Left lung (tissue), 10 donors: ENCODE data around the gene PTPRN2. TPM values are rescaled to one million over a fixed set of nuclear protein-coding genes. Genes with fewer than 3 reads are reported as not detected.

ENCODE experiments used
- ATAC-seq: fragments of 200-7000 bp; cut with Tn5 transposase; one replicate; pipeline ENCODE4 v1.9.1; 2020; ENCODE audit warnings: moderate library complexity
- DNase-seq, 4 donors: peaks; one replicate each; pipeline ENCODE4 v3.0.0-alpha.2; 2013 to 2020
- H3K27ac ChIP-seq, 2 donors: fragments of 200-600 bp; sonication (generic) in 1 of 2; one replicate each; pipeline versions ENCODE4 v1.5.0 to v1.8.0; 2020 to 2021
- H3K27me3 ChIP-seq, 2 donors: fragments of 200-600 bp; sonication (generic) in 1 of 2; one replicate each; pipeline versions ENCODE4 v1.5.0 to v1.8.0; 2020 to 2021
- H3K36me3 ChIP-seq, 2 donors: fragments of 200-600 bp; sonication (generic) in 1 of 2; one replicate each; pipeline versions ENCODE4 v1.5.0 to v1.8.0; 2020 to 2021
- H3K4me1 ChIP-seq, 2 donors: fragments of 200-600 bp; one replicate each; pipeline ENCODE4 v1.8.0; 2021
- H3K4me3 ChIP-seq, 2 donors: fragments of 200-600 bp; sonication (generic) in 1 of 2; one replicate each; pipeline versions ENCODE4 v1.5.0 to v1.8.0; 2020 to 2021; ENCODE audit warnings: mild to moderate bottlenecking in 1 of 2
- H3K9me3 ChIP-seq, 2 donors: fragments of 200-600 bp; sonication (generic) in 1 of 2; one replicate each; pipeline versions ENCODE4 v1.5.0 to v1.8.0; 2020 to 2021
- CTCF ChIP-seq, 2 donors: fragments of 200-600 bp; sonication (generic) in 1 of 2; IDR thresholded peaks; one replicate each; pipeline versions ENCODE4 v1.5.0 to v1.8.0; 2021; ENCODE audit warnings: antibody characterized with exemption in 2 of 2
- intact Hi-C, 2 donors: fragments of 100-400 bp; cut with DNase I; formaldehyde crosslinking; loops; one replicate each; pipeline versions ENCODE4 v1.11.2 to v1.14.2; 2022
- polyA plus RNA-seq, 6 donors: library from polyadenylated mRNA; unstranded; fragments of 120-200 nt; gene quantifications; one replicate each; pipeline ENCODE4 v1.2.1, GENCODE V29; 2013; ENCODE audit not compliant: insufficient read length in 6 of 6
- total RNA-seq, 2 donors: library from RNA; stranded (reverse); fragmentation: NEBNext Ultra II Directional; extraction: Animal tissue kit (Norgen Biotek cat#: 25700); gene quantifications; one replicate each; pipeline ENCODE4 v1.2.1, GENCODE V29; 2021
- donor health status: DM: no; HTN: yes; CAD: no.
- donor health status: DM: no; HTN: no; CAD: no.

The PTPRN2 gene
- total and polyA plus RNA-seq, 8 donors: 4.0 to 7.8 (median 6.8) TPM

- no peak for TF ChIP-seq CTCF (IDR thresholded peaks at IDR 0.05)
- H3K9me3 ChIP-seq: peaks cover 0 to under 1% of the 10 kb centered on the region in 2 donors
- no peaks in the 10 kb centered on the region for H3K36me3 ChIP-seq
- H3K4me3 ChIP-seq: peak overlapping the region; percentile 45 to 47
- intact Hi-C loops: no loop called here
- DNase-seq: peak; percentile 54 to 83 (median 59)
- H3K27ac ChIP-seq: peak overlapping the region in 1 of 2 donors; percentile 65
- H3K27me3 ChIP-seq: no peaks in the 10 kb centered on the region
- peaks cover 0 to 9% of the 10 kb centered on the region in 2 donors for H3K4me1 ChIP-seq
- ATAC-seq: peak; percentile 85
These were observed 1018.6 kb downstream of the PTPRN2 start for GRCh38 chr7:157568770-157569584.

- Histone ChIP-seq H3K27me3 (no peaks in the 10 kb centered on the region), H3K9me3 (peaks cover 0 to 1% of the 10 kb centered on the region in 2 donors), H3K36me3 (no peaks in the 10 kb centered on the region), H3K4me1 (peaks cover 0 to 9% of the 10 kb centered on the region in 2 donors), H3K4me3 (peak overlapping the region; percentile 45 to 47), H3K27ac (peak overlapping the region in 1 of 2 donors; percentile 65)
- intact Hi-C loops: no loop called here
- peak in 2 of 4 donors; percentile 20 to 74 for DNase-seq
- no peak for ATAC-seq
- TF ChIP-seq CTCF (IDR thresholded peaks at IDR 0.05): no peak
These were observed 1019.4 kb downstream of the PTPRN2 start for GRCh38 chr7:157568106-157568769.

GRCh38 chr7:157567666-157568065 is 1020.0 kb downstream of the PTPRN2 start:
- no peaks in the 10 kb centered on the region for H3K27me3 ChIP-seq
- no peak for TF ChIP-seq CTCF (IDR thresholded peaks at IDR 0.05)
- intact Hi-C loops: no loop called here
- no peak overlapping the region for H3K4me3 ChIP-seq
- DNase-seq: peak in 1 of 4 donors; percentile 16
- no peaks in the 10 kb centered on the region for H3K36me3 ChIP-seq
- ATAC-seq: no peak
- H3K27ac ChIP-seq: no peak overlapping the region
- H3K4me1 ChIP-seq: peaks cover 0 to 9% of the 10 kb centered on the region in 2 donors
- peaks cover 0 to 1% of the 10 kb centered on the region in 2 donors for H3K9me3 ChIP-seq

- Histone ChIP-seq H3K36me3 (no peaks in the 10 kb centered on the region), H3K27me3 (no peaks in the 10 kb centered on the region), H3K4me3 (no peak overlapping the region), H3K9me3 (peaks cover 0 to 1% of the 10 kb centered on the region in 2 donors), H3K27ac (no peak overlapping the region), H3K4me1 (peaks cover 0 to 9% of the 10 kb centered on the region in 2 donors)
- intact Hi-C loops: no loop called here
- peak in 2 of 4 donors; percentile 7 to 62 for DNase-seq
- no peak for TF ChIP-seq CTCF (IDR thresholded peaks at IDR 0.05)
- no peak for ATAC-seq
These were observed 1021.0 kb downstream of the PTPRN2 start for GRCh38 chr7:157566631-157567006.
